ACHN (cell line): Measurements from ENCODE around the gene TAPBP.
A peak's percentile ranks its signal among the peaks of the same experiment; 100 is the strongest.
"Not testable (repeated sequence)": the region's sequence is repeated elsewhere in the genome, so short reads cannot be mapped to it uniquely, and the experiment has no call there.

ENCODE experiments used
- DNase-seq: peaks from one replicate; pipeline ENCODE4 v3.0.0-alpha.2; 2015
- in situ Hi-C: cut with HindIII; loops from 2 replicates; pipeline ENCODE4 v1.10.0; 2017; ENCODE audit warnings: low sequenced_read_pairs, low pct_ligation_motif_present, low pct_unique_long_range_greater_than_20kb

The TAPBP gene

GRCh38 chr6:33313709-33314514, at the start of gene TAPBP:
TAPBP (minus strand) TSS chr6:33314078; CDS start chr6:33314041, 37 bp downstream.
- peak; percentile 74 for DNase-seq
- in situ Hi-C loops, result no loop called here

- in situ Hi-C loops, DNase-seq: not testable (repeated sequence)
Observed at GRCh38 chr6:33363486-33363885, 49.6 kb upstream of the TAPBP start.

- no peak for DNase-seq
- in situ Hi-C loops, result no loop called here
Observed at GRCh38 chr6:33359331-33359730, 45.5 kb upstream of the TAPBP start.

GRCh38 chr6:33357160-33357871, 43.4 kb upstream of the TAPBP start:
- in situ Hi-C loops, DNase-seq: not testable (repeated sequence)

- DNase-seq, result no peak
- in situ Hi-C loops, result no loop called here
Observed at GRCh38 chr6:33356295-33356694, 42.4 kb upstream of the TAPBP start.

- in situ Hi-C loops, DNase-seq: not testable (repeated sequence)
Observed at GRCh38 chr6:33355860-33356259, 42.0 kb upstream of the TAPBP start.

GRCh38 chr6:33347816-33348215, 33.9 kb upstream of the TAPBP start:
- in situ Hi-C loops, result no loop called here
- no peak for DNase-seq

GRCh38 chr6:33346972-33347371, 33.1 kb upstream of the TAPBP start:
- in situ Hi-C loops, DNase-seq: not testable (repeated sequence)

GRCh38 chr6:33344701-33345697, 31.1 kb upstream of the TAPBP start:
- DNase-seq, result peak; percentile 87
- in situ Hi-C loops, result no loop called here

- no peak for DNase-seq
Observed at GRCh38 chr6:33343953-33344611, 30.2 kb upstream of the TAPBP start.

GRCh38 chr6:33343606-33343952, 29.7 kb upstream of the TAPBP start:
- in situ Hi-C loops, DNase-seq: not testable (repeated sequence)

More at GRCh38 chr6:33343953-33344611, 30.2 kb upstream of the TAPBP start:
- in situ Hi-C loops, result no loop called here

- DNase-seq, result no peak
- in situ Hi-C loops, result no loop called here
Observed at GRCh38 chr6:33339193-33339592, 25.3 kb upstream of the TAPBP start.

- in situ Hi-C loops, result no loop called here
- no peak for DNase-seq
Observed at GRCh38 chr6:33336495-33336894, 22.6 kb upstream of the TAPBP start.

- DNase-seq, result no peak
- in situ Hi-C loops, result no loop called here
Observed at GRCh38 chr6:33335916-33336315, 22.0 kb upstream of the TAPBP start.

- DNase-seq, result no peak
- in situ Hi-C loops, result no loop called here
Observed at GRCh38 chr6:33333666-33334065, 19.8 kb upstream of the TAPBP start.

GRCh38 chr6:33330736-33331135, 16.9 kb upstream of the TAPBP start:
- in situ Hi-C loops, result no loop called here
- DNase-seq, result no peak

GRCh38 chr6:33329058-33329457, 15.2 kb upstream of the TAPBP start:
- no peak for DNase-seq
- in situ Hi-C loops, result no loop called here

GRCh38 chr6:33324125-33324524, 10.2 kb upstream of the TAPBP start:
- DNase-seq, result no peak

More at GRCh38 chr6:33324125-33324524, 10.2 kb upstream of the TAPBP start:
- in situ Hi-C loops, result no loop called here
